Heart left ventricle (tissue), 13 donors: Measurements from ENCODE around the gene PDPR.
"Not testable (repeated sequence)": the region's sequence is repeated elsewhere in the genome, so short reads cannot be mapped to it uniquely, and the experiment has no call there.

ENCODE experiments used
- CTCF ChIP-seq, 12 donors: fragments of 200-600 bp; sonication (generic) in 4 of 12; IDR thresholded peaks; one replicate each; pipeline versions ENCODE4 v1.5.0 to v1.8.0; 2018 to 2022; ENCODE audit warnings: antibody characterized with exemption in 12 of 12, mild to moderate bottlenecking in 5 of 12
- POLR2A ChIP-seq, 2 donors: fragments of 450-650 bp; IDR thresholded peaks; one replicate each; pipeline ENCODE4 v1.6.1; 2017; ENCODE audit warnings: antibody characterized with exemption in 2 of 2, mild to moderate bottlenecking in 2 of 2, moderate library complexity in 2 of 2
- donor health status: ischemic (EF 13 %, LVEDD 7.1; RV severe dilation, severe dysfunction).
- donor health status: DM: no; HTN: yes; CAD: no.
- donor health status: DM: no; HTN: no; CAD: no.
- donor health status: ischemic (EF 25% LVEDD 6.9; RV normal size, moderate dysfunction).
- donor health status: ischemic (EF 25% LVEDD 5.7; RV mildly dilated, moderate dysfunction).
- donor health status: ischemic (EF 35%, LVEDD 5.7; RV mildly dilated, moderate dysfunction).
- donor health status: nonischemic (EF 11% LVEDD 7.7; RV severe dilation, severe dysfunction).
- donor health status: DM: yes; HTN: yes; CAD: no.
- donor health status: PGD.
- donor health status: ischemic (EF 29% LVEDD 5.4; RV normal size, mild dysfunction).
- donor health status: nonischemic (EF 23%, LVEDD 6.1; RV moderate dilation, normal function).

DNA sequence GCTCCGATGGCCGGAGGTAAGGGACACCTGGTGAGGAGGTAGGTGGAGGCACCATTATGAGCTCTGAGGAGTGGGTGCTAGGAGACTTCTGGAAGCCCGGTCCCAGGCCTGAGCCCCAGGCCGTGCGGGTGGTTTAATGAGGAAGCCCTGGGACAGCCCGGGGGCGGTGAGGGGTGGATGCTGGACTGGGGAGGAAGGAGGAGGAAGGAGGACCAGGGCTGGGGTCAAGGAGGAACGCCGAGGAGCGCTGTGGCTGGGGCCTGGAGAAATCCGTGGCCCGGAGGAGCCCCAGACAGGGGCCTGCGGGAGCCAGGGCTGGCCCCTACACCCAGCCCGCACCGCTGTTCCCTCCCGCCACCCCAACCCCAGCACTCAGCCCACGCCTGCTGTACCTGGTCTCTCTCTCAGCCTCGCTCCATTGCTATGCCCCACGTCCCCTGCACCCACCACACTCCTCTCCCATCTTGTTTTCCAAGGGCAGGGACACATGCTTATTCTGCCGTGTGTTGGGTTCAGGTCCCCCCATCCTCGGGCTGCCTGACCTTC lies 60.3 kb downstream of the PDPR start:
- TF ChIP-seq POLR2A, CTCF (IDR thresholded peaks at IDR 0.05): not testable (repeated sequence)
